NB4 (cell line): ENCODE data around the gene ADAM17.

Source experiments
- CTCF ChIP-seq: IDR thresholded peaks from one replicate; pipeline ENCODE4 v1.5.1; 2012; ENCODE audit warnings: low read depth, low read length
- MAX ChIP-seq: IDR thresholded peaks from 2 replicates; pipeline ENCODE4 v1.6.1; 2011; ENCODE audit warnings: low read depth, low read length
- MYC ChIP-seq: IDR thresholded peaks from 2 replicates; pipeline ENCODE4 v1.6.1; 2011; ENCODE audit warnings: low read depth, low read length
- POLR2A ChIP-seq: IDR thresholded peaks from 2 replicates; pipeline ENCODE4 v1.6.1; 2011; ENCODE audit warnings: mild to moderate bottlenecking; ENCODE audit not compliant: insufficient read length; ENCODE audit errors: extremely low read depth

- no peak for TF ChIP-seq CTCF
- TF ChIP-seq POLR2A: no peak
- no peak for TF ChIP-seq MAX
- TF ChIP-seq MYC: no peak
Observed at GRCh38 chr2:9440058-9440727, 115.4 kb downstream of the ADAM17 start.
